Subcutaneous adipose tissue (tissue), 4 donors: Measurements from ENCODE around the gene EXOC3L1. TPM values are rescaled to one million over a fixed set of nuclear protein-coding genes. Genes with fewer than 3 reads are reported as not detected.

Experiments
- CTCF ChIP-seq: fragments of 450-650 bp; IDR thresholded peaks from one replicate; pipeline ENCODE4 v1.5.1; 2016; ENCODE audit warnings: low read depth, mild to moderate bottlenecking, control low read depth, antibody characterized with exemption, moderate library complexity
- total RNA-seq, 4 donors: library from RNA; depleted of rRNA; stranded (reverse); fragments of >200 nt; gene quantifications; one replicate each; pipeline ENCODE4 v1.1.0, GENCODE V29; 2016

The EXOC3L1 gene
- total RNA-seq, 4 donors from 2014 or later = 0.17 to 13.8 (median 1.7) TPM

DNA sequence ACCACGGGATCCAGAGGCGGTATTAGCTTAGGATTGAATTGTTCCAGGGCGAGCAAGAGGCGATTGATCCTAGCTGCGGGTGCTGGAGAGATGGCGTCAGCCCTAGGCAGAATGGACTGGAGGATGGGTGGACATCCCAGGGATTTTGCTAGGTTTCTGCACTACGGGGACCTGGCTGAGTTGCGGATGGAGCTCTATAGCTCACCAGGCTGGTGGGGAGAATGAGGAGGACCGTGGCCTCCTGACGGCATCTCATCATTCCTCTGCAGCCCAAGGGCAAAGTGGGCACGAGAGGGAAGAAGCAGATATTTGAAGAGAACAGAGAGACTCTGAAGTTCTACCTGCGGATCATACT, 37.6 kb upstream of the EXOC3L1 start:
- no peak for TF ChIP-seq CTCF

DNA sequence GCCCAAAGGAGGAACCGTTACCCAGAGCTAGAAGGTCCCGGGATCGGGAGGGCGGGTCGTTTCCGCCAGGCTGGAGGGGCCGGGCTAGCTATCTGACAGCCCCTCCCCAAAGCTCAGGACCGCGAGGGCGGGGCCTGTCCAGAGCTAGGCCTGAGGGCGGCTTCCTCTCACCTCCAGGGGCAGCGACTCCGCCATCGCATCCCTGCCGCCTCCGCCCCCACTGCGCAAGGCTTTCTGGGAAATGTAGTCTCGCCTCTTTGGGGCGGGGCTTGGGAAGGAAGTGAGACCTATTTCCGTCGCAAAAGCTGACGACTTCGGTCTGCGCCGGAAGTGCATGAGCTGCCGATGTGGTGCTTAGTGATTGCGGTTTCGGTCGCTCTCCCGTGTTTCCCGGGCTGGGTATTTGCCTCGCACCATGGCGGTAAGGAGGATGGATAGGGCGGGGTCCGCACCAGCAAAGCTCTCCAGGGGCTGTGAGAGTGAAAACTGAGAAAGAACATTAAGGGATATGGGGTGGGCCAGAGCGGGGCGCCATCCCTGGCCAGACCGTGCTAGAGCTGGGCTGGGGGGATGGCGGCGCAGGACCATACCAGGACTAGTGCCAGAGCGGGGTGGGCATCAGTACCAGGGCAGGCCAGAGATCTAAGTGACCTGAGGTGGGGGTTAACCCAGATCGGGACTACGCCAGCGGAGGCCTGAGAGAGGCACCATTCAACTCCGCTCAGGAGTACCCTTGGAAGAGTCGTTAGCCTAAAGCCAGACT, 37.0 kb upstream of the EXOC3L1 start, which contains the start of gene TMEM208:
TSS of gene TMEM208 (plus strand) at position 327 of the 763 bp plus-strand sequence. CDS start at position 416, 89 bp downstream.
- no peak for TF ChIP-seq CTCF

DNA sequence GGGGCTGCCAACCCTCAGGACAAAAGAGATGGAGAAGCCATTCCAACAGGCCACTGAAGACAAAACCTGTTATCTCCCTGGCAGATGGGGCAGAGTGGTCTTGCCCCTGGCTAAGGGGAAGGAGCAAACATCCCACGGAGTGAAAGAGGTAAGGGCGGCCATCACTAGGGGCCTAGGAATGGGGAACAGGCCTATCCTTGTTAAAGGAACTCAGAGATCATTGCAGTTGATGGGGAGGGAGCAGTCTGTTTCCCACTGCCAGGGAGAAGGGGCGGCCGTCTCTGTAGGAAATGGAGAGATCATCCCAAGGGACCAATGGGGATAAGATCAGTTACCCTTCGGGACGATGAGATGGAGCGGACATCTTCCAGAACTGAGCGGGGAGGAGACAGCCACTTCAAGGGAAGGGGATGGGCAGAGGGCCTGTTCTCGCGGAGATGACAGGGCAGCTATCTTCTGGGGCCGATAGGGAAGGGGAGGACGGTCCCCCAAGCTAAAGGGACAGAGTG, 36.4 kb upstream of the EXOC3L1 start:
- TF ChIP-seq CTCF = no peak

DNA sequence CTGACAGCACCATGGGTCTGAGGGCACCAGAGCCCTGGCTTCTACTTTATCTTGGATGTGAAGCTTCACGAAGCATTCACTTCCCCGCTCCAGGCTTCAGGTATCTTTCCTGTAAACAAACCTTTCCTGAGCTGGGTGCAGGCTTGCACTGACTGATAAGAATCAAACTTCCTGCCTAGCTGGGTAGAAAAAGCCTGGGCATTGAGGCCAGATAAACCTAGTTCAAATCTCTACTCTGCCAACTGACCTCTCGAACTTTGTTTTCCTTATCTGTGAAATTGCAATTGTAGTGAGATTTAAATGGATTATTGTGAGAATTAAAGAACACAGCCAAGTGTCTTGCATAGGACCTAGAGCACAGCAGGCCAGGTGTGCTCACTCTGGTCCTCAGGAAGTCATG, 34.1 kb upstream of the EXOC3L1 start:
- TF ChIP-seq CTCF = no peak

- no peak for TF ChIP-seq CTCF
Observed at GRCh38 chr16:67216612-67217490, 26.9 kb upstream of the EXOC3L1 start.

DNA sequence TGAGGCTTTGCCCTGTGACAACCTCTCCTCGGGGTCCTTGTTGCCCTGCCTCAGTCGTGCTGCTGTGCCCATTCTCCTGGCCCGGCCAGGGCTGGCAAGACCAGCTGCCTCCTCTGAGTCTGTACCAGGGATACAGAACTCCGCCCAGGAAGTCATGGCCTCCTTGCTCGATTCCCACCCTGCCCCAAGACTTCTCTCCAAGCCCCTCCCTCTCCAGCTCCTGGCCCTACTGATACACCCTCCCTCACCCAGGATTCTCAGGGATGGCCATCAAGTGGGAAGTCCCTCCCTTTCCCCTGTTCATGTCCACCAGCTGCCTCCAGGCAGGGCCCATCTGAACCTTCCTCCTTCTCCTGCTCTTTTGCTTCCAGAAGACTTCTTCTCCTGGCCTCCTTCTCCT, 25.8 kb upstream of the EXOC3L1 start:
- no peak for TF ChIP-seq CTCF
